ENCODE results near the gene MLLT3.

DNA sequence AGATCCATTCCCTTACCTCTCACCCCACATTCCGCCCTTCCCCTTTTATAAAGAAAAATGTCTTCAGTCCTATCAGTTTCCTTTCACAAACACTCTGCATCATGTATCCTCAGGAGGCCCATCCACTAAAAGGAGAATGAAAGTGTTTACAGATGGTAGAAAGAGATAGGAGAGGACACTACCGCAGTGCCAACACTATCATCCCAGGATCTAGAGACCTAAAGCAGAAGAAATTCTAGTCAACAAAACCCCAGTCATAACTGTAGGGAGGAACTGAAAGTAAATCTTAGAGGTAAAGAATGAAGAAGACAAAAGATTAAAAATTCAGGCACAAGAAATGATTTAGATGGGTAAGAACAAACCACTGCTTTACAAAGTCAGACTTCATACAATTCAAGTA is 114.1 kb downstream of the MLLT3 start:
- TF ChIP-seq EZH2phosphoT487 (IDR thresholded peaks at IDR 0.05; ENCODE audit: insufficient read depth, low read depth) (no peak), EZH2 (IDR thresholded peaks at IDR 0.05; ENCODE audit: insufficient read depth, poor library complexity, severe bottlenecking) (no peak)

Data from GM23248 (cell line).